ENCODE data around the gene MDP1.

- TF ChIP-seq CTCF (IDR thresholded peaks at IDR 0.05) = no peak
- no peak for TF ChIP-seq POLR2A (IDR thresholded peaks at IDR 0.05)
Observed at GRCh38 chr14:24247422-24247821, 31.6 kb upstream of the MDP1 start.

All from thyroid gland (tissue), 4 donors.